ENCODE measurements around the gene NAALAD2. TPM values are rescaled to one million over a fixed set of nuclear protein-coding genes. Genes with fewer than 3 reads are reported as not detected.
A peak's percentile ranks its signal among the peaks of the same experiment; 100 is the strongest.

The NAALAD2 gene
- total and polyA plus RNA-seq, 2 donors (not counting 1 experiment from before 2014, with no cell fraction given) = not detected

DNA sequence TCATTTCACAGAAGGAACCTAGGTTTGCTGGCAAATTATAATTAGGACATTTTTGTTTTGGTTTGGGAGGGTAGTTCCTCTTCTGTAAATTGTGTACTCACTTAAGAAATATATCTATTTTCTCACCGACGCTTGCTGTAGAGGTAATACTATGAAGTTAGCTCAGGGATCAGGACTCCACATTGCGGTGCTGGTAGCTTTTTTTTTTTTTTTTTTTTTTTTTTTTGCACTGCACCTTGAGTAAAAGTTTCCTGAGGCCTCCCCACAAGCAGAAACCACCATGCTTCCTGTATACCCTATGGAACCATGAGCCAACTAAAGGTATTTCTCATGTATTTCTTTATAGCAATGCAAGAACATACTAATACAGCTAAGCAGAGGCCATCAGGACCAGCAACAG lies 34.0 kb upstream of the NAALAD2 start:
- Histone ChIP-seq H3K79me2 (ENCODE audit: control insufficient read depth, insufficient read depth, low read length) (no peaks in the 10 kb centered on the region), H3K4me3 (ENCODE audit: control extremely low read depth in 1 of 5, extremely low read depth in 1 of 5, insufficient read depth in 1 of 5, low read depth in 2 of 5, low read length in 4 of 5) (no peak overlapping the region), H3K27me3 (replicated peaks in 1 of 4; ENCODE audit: control extremely low read depth in 1 of 4, control insufficient read depth in 3 of 4, insufficient read depth in 4 of 4, low read length in 3 of 4) (no peaks in the 10 kb centered on the region), H4K20me1 (ENCODE audit: control insufficient read depth, insufficient read depth, low read length, poor library complexity, severe bottlenecking) (no peaks in the 10 kb centered on the region), H3K4me1 (ENCODE audit: control insufficient read depth in 2 of 2, insufficient read depth in 2 of 2, low read length in 2 of 2) (no peaks in the 10 kb centered on the region), H3K9me3 (ENCODE audit: control extremely low read depth in 1 of 3, control insufficient read depth in 2 of 3, insufficient read depth in 1 of 3, low read length in 2 of 3) (no peaks in the 10 kb centered on the region), H3K4me2 (replicated peaks; ENCODE audit: low read depth, low read length, poor library complexity, severe bottlenecking) (no peak overlapping the region), H3K36me3 (replicated peaks in 1 of 2; ENCODE audit: control extremely low read depth in 1 of 2, control insufficient read depth in 1 of 2, extremely low read depth in 1 of 2, insufficient read depth in 2 of 2, low read length in 1 of 2) (no peaks in the 10 kb centered on the region), H2AFZ (ENCODE audit: insufficient read depth, low read depth, low read length, poor library complexity, severe bottlenecking) (no peak overlapping the region), H3K27ac (ENCODE audit: low read length in 2 of 2) (no peak overlapping the region), H3K9ac (ENCODE audit: low read length) (no peak overlapping the region)
- Mint-ChIP-seq H3K9me3 (ENCODE audit: insufficient read depth) (no peaks in the 10 kb centered on the region), H3K4me3 (no peak overlapping the region), H3K4me1 (no peaks in the 10 kb centered on the region), H3K27me3 (no peaks in the 10 kb centered on the region), H3K27ac (no peak overlapping the region)
- WGBS (ENCODE audit: insufficient coverage) = no CpG with 5 or more reads among the region's 3 CpGs
- intact Hi-C loops (cut with micrococcal nuclease) = no loop called here
- TF ChIP-seq, protein P1, sequence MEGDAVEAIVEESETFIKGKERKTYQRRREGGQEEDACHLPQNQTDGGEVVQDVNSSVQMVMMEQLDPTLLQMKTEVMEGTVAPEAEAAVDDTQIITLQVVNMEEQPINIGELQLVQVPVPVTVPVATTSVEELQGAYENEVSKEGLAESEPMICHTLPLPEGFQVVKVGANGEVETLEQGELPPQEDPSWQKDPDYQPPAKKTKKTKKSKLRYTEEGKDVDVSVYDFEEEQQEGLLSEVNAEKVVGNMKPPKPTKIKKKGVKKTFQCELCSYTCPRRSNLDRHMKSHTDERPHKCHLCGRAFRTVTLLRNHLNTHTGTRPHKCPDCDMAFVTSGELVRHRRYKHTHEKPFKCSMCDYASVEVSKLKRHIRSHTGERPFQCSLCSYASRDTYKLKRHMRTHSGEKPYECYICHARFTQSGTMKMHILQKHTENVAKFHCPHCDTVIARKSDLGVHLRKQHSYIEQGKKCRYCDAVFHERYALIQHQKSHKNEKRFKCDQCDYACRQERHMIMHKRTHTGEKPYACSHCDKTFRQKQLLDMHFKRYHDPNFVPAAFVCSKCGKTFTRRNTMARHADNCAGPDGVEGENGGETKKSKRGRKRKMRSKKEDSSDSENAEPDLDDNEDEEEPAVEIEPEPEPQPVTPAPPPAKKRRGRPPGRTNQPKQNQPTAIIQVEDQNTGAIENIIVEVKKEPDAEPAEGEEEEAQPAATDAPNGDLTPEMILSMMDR (IDR thresholded peaks at IDR 0.05) = no peak
- no peak for TF ChIP-seq EZH2 (IDR thresholded peaks at IDR 0.05; ENCODE audit: borderline replicate concordance, insufficient read depth, low read depth, low read length, poor library complexity, severe bottlenecking)
- no peak for DNase-seq
- POLR2A ChIA-PET = no interaction called here
- ATAC-seq (ENCODE audit: low read depth) = no peak
- CTCF ChIA-PET = no interaction called here

DNA sequence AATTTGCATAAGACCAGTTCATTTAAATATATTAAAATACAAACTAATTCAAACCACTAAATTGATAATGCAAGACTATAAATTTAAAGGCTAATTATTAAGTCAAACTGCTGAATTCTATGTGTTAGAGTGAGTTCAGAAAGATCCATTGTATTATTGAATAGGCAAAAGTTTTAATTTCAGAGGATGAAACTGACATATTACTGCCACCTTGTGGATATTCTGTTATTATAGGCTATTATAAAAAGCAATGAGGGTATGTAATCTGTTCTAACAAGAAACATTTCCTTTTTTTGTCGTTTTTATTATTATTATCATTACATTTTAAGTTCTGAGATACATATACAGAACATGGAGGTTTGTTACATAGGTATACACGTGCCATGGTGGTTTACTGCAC lies 20.9 kb upstream of the NAALAD2 start:
- TF ChIP-seq, protein P1 (IDR thresholded peaks at IDR 0.05) = peak; percentile 30
- TF ChIP-seq EZH2 (IDR thresholded peaks at IDR 0.05; ENCODE audit: borderline replicate concordance, insufficient read depth, low read depth, low read length, poor library complexity, severe bottlenecking) = no peak
- H4K20me1 ChIP-seq (ENCODE audit: control insufficient read depth, insufficient read depth, low read length, poor library complexity, severe bottlenecking) = no peaks in the 10 kb centered on the region
- H3K9me3 ChIP-seq (ENCODE audit: control extremely low read depth in 1 of 3, control insufficient read depth in 2 of 3, insufficient read depth in 1 of 3, low read length in 2 of 3) = no peaks in the 10 kb centered on the region
- no peak overlapping the region for H3K9ac ChIP-seq (ENCODE audit: low read length)
- DNase-seq (no peak), ATAC-seq (ENCODE audit: low read depth) (no peak)
- CTCF ChIA-PET = no interaction called here
- no peak overlapping the region for H3K27ac ChIP-seq (ENCODE audit: low read length in 2 of 2)
- H3K36me3 ChIP-seq (replicated peaks in 1 of 2; ENCODE audit: control extremely low read depth in 1 of 2, control insufficient read depth in 1 of 2, extremely low read depth in 1 of 2, insufficient read depth in 2 of 2, low read length in 1 of 2) = no peaks in the 10 kb centered on the region
- H3K4me2 ChIP-seq (replicated peaks; ENCODE audit: low read depth, low read length, poor library complexity, severe bottlenecking) = no peak overlapping the region
- no peaks in the 10 kb centered on the region for H3K79me2 ChIP-seq (ENCODE audit: control insufficient read depth, insufficient read depth, low read length)
- H2AFZ ChIP-seq (ENCODE audit: insufficient read depth, low read depth, low read length, poor library complexity, severe bottlenecking) = no peak overlapping the region
- Mint-ChIP-seq H3K27me3 (no peaks in the 10 kb centered on the region), H3K9me3 (ENCODE audit: insufficient read depth) (no peaks in the 10 kb centered on the region), H3K4me1 (no peaks in the 10 kb centered on the region), H3K27ac (no peak overlapping the region), H3K4me3 (no peak overlapping the region)
- no CpG with 5 or more reads among the region's 2 CpGs for WGBS (ENCODE audit: insufficient coverage)
- H3K4me1 ChIP-seq (ENCODE audit: control insufficient read depth in 2 of 2, insufficient read depth in 2 of 2, low read length in 2 of 2) = no peaks in the 10 kb centered on the region
- H3K27me3 ChIP-seq (replicated peaks in 1 of 4; ENCODE audit: control extremely low read depth in 1 of 4, control insufficient read depth in 3 of 4, insufficient read depth in 4 of 4, low read length in 3 of 4) = no peaks in the 10 kb centered on the region
- H3K4me3 ChIP-seq (ENCODE audit: control extremely low read depth in 1 of 5, extremely low read depth in 1 of 5, insufficient read depth in 1 of 5, low read depth in 2 of 5, low read length in 4 of 5) = no peak overlapping the region
- POLR2A ChIA-PET = no interaction called here
- intact Hi-C loops (cut with micrococcal nuclease) = no loop called here

Measured in B cell (primary cell).